Measurements from ENCODE around the gene HERPUD2. TPM values are rescaled to one million over a fixed set of nuclear protein-coding genes. Genes with fewer than 3 reads are reported as not detected.
A peak's percentile ranks its signal among the peaks of the same experiment; 100 is the strongest.

The HERPUD2 gene
- total RNA-seq, 4 donors from 2014 or later = 17.6 to 118 (median 37.7) TPM

GRCh38 chr7:35718047-35718446 is 23.1 kb upstream of the HERPUD2 start:
- Histone ChIP-seq H3K4me1 (peaks cover 0 to 18% (median 5%) of the 10 kb centered on the region in 4 donors), H3K27me3 (no peaks in the 10 kb centered on the region), H3K9me3 (no peaks in the 10 kb centered on the region), H3K36me3 (no peaks in the 10 kb centered on the region), H3K4me3 (no peak overlapping the region), H3K27ac (no peak overlapping the region)
- in situ Hi-C loops (cut with MboI; ENCODE audit: low pct_ligation_motif_present in 1 of 4, low pct_unique_long_range_greater_than_20kb in 1 of 4, low sequenced_read_pairs in 3 of 4) = loop anchor here in 1 of 4 donors (25.0 kb wide), 3 partner anchors 94 to 594 kb away; partner anchors contain the start of gene SEPTIN7
- no peak for TF ChIP-seq CTCF (IDR thresholded peaks at IDR 0.05)
- TF ChIP-seq EP300 (IDR thresholded peaks at IDR 0.05; ENCODE audit: low read depth) = no peak
- no peak for TF ChIP-seq POLR2AphosphoS5 (IDR thresholded peaks at IDR 0.05)
- intact Hi-C loops (cut with DNase I; ENCODE audit: low total_unique reads) = loop anchor here (5.0 kb wide), 1 partner anchor 84 kb away; the partner anchor contains the start of gene SEPTIN7
- WGBS, 2 donors (ENCODE audit: low coverage in 1 of 2) = 100% methylated on average over 1 of the region's 1 CpG
- no peak for DNase-seq

- H3K36me3 ChIP-seq = no peaks in the 10 kb centered on the region
- no peaks in the 10 kb centered on the region for H3K27me3 ChIP-seq
- H3K4me3 ChIP-seq = no peak overlapping the region
- no peak for TF ChIP-seq EP300 (IDR thresholded peaks at IDR 0.05; ENCODE audit: low read depth)
- no peak for TF ChIP-seq POLR2AphosphoS5 (IDR thresholded peaks at IDR 0.05)
- no peak for TF ChIP-seq CTCF (IDR thresholded peaks at IDR 0.05)
- no peak for TF ChIP-seq POLR2A (IDR thresholded peaks at IDR 0.05)
- 85 to 100% methylated on average over 3 to 6 of the region's 6 CpGs for WGBS, 2 donors (ENCODE audit: low coverage in 1 of 2)
- H3K9me3 ChIP-seq = no peaks in the 10 kb centered on the region
- H3K27ac ChIP-seq = peak overlapping the region in 3 of 4 donors; percentile 26 to 54 (median 54)
- intact Hi-C loops (cut with DNase I; ENCODE audit: low total_unique reads) (loop anchor here (5.0 kb wide), 1 partner anchor 85 kb away; the partner anchor contains the start of gene SEPTIN7), in situ Hi-C loops (cut with MboI; ENCODE audit: low pct_ligation_motif_present in 1 of 4, low pct_unique_long_range_greater_than_20kb in 1 of 4, low sequenced_read_pairs in 3 of 4) (loop anchor here in 1 of 4 donors (25.0 kb wide), 3 partner anchors 95 to 595 kb away; partner anchors contain the start of gene SEPTIN7)
- H3K4me1 ChIP-seq = peaks cover 0 to 18% (median 5%) of the 10 kb centered on the region in 4 donors
- DNase-seq = no peak
Observed at GRCh38 chr7:35717516-35717915, 22.6 kb upstream of the HERPUD2 start.

DNA sequence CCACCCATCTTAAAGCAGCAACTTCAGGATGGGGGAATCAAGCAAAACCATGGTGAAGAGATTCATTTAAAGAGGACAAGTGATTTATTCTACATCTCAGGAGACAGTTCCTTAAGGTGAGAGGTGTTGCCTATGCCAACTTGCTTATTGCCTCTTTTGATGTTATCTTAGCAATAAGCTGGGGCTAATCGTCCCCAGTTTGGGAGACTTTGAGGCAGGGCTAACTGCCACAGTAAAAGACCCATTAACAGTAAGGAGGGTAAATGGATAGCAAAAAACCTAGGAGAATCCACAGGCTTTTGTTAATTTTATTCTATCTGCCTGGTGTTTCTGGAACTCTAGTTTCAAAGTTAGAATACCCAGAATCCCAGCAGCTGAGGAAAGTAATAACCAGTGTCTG is 22.1 kb upstream of the HERPUD2 start:
- H3K4me3 ChIP-seq = no peak overlapping the region
- in situ Hi-C loops (cut with MboI; ENCODE audit: low pct_ligation_motif_present in 1 of 4, low pct_unique_long_range_greater_than_20kb in 1 of 4, low sequenced_read_pairs in 3 of 4) (loop anchor here in 1 of 4 donors (25.0 kb wide), 3 partner anchors 95 to 595 kb away; partner anchors contain the start of gene SEPTIN7), intact Hi-C loops (cut with DNase I; ENCODE audit: low total_unique reads) (loop anchor here (5.0 kb wide), 1 partner anchor 85 kb away; the partner anchor contains the start of gene SEPTIN7)
- no peaks in the 10 kb centered on the region for H3K27me3 ChIP-seq
- H3K9me3 ChIP-seq = no peaks in the 10 kb centered on the region
- H3K27ac ChIP-seq = peak overlapping the region; percentile 26 to 66 (median 54)
- H3K36me3 ChIP-seq = no peaks in the 10 kb centered on the region
- DNase-seq = no peak
- 14 to 24% methylated on average over 1 of the region's 1 CpG for WGBS, 2 donors (ENCODE audit: low coverage in 1 of 2)
- TF ChIP-seq POLR2A (IDR thresholded peaks at IDR 0.05) (no peak), CTCF (IDR thresholded peaks at IDR 0.05) (no peak), EP300 (IDR thresholded peaks at IDR 0.05; ENCODE audit: low read depth) (no peak), POLR2AphosphoS5 (IDR thresholded peaks at IDR 0.05) (no peak)
- H3K4me1 ChIP-seq = peaks cover 0 to 18% (median 5%) of the 10 kb centered on the region in 4 donors

DNA sequence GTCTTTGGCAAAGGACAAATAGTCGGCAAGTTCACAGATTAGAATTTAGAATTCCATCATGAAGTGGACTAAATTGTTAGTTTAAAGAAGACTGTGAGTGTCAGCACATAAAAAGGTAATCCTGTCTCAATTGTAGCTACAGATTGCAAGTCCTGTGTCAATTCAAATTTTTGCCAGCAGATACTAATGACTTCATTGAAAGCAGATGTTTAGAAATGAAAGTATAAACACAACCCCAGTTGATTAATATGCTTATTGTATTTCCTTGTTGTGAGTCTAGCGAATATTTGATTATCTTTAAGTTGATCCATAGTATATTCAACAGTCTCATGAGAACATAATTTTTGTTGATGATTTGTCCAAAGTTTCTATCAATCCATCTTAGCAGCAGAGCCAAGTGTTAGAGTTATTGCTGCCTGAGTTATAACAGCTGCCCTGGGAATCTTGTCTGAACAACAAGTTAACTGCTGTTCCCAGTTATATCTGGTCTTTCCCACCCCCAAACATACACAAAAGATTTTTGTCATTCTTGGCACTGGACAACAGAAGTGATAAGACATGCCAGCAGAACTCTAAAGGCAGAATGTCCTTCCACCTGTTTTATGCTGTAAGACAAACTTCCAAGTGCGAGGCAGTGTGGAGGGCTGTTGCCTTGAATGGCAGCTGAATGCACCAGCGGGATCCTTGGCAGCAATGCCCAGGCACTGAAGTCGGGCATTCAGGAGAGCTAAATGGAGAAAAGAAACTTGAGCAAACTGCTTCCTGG is 21.3 kb upstream of the HERPUD2 start:
- intact Hi-C loops (cut with DNase I; ENCODE audit: low total_unique reads) = loop anchor here (5.0 kb wide), 1 partner anchor 86 kb away; the partner anchor contains the start of gene SEPTIN7
- no peaks in the 10 kb centered on the region for H3K36me3 ChIP-seq
- in situ Hi-C loops (cut with MboI; ENCODE audit: low pct_ligation_motif_present in 1 of 4, low pct_unique_long_range_greater_than_20kb in 1 of 4, low sequenced_read_pairs in 3 of 4) = loop anchor here in 1 of 4 donors (25.0 kb wide), 3 partner anchors 96 to 596 kb away; partner anchors contain the start of gene SEPTIN7
- no peak for TF ChIP-seq POLR2AphosphoS5 (IDR thresholded peaks at IDR 0.05)
- TF ChIP-seq POLR2A (IDR thresholded peaks at IDR 0.05) = no peak
- TF ChIP-seq EP300 (IDR thresholded peaks at IDR 0.05; ENCODE audit: low read depth) = no peak
- no peak for TF ChIP-seq CTCF (IDR thresholded peaks at IDR 0.05)
- H3K4me1 ChIP-seq = peaks cover 0 to 18% (median 5%) of the 10 kb centered on the region in 4 donors
- H3K4me3 ChIP-seq = no peak overlapping the region
- no peaks in the 10 kb centered on the region for H3K27me3 ChIP-seq
- H3K9me3 ChIP-seq = no peaks in the 10 kb centered on the region
- peak overlapping the region; percentile 26 to 66 (median 54) for H3K27ac ChIP-seq
- DNase-seq = no peak
- WGBS, 2 donors (ENCODE audit: low coverage in 1 of 2) = 29 to 38% methylated on average over 5 of the region's 5 CpGs

Data from transverse colon (tissue), 4 donors.